Type B pancreatic cell (in vitro differentiated cells): Measurements from ENCODE around the gene NECTIN4. TPM values are rescaled to one million over a fixed set of nuclear protein-coding genes. Genes with fewer than 3 reads are reported as not detected.

Experiments used
- DNase-seq: peaks from one replicate; pipeline ENCODE4 v3.0.0; 2021; ENCODE audit warnings: mixed read lengths; ENCODE audit not compliant: unreplicated experiment; ENCODE audit errors: extremely low spot score
- H3K27ac Mint-ChIP-seq: 2 replicates; pipeline ENCODE4 v1.8.0; 2021; ENCODE audit warnings: mild to moderate bottlenecking, mixed read lengths
- H3K27me3 Mint-ChIP-seq: 2 replicates; pipeline ENCODE4 v1.8.0; 2021; ENCODE audit warnings: mixed read lengths
- H3K36me3 Mint-ChIP-seq: 2 replicates; pipeline ENCODE4 v1.8.0; 2021; ENCODE audit warnings: mixed read lengths
- H3K4me1 Mint-ChIP-seq: one replicate; pipeline ENCODE4 v1.8.0; 2021; ENCODE audit warnings: mixed read lengths; ENCODE audit not compliant: unreplicated experiment
- H3K4me3 Mint-ChIP-seq: 2 replicates; pipeline ENCODE4 v1.8.0; 2021; ENCODE audit warnings: mild to moderate bottlenecking, mixed read lengths
- H3K9me3 Mint-ChIP-seq: 2 replicates; pipeline ENCODE4 v1.8.0; 2021; ENCODE audit warnings: mixed read lengths
- CTCF ChIP-seq: fragments of 200-600 bp; sonication (generic); conservative IDR thresholded peaks from 2 replicates; pipeline ENCODE4 v1.5.0; 2021; ENCODE audit warnings: antibody characterized with exemption, mild to moderate bottlenecking
- total RNA-seq: library from RNA; stranded (reverse); gene quantifications from 2 replicates; pipeline ENCODE4 v1.2.1, GENCODE V29; 2021; ENCODE audit warnings: low replicate concordance

NECTIN4 gene
- total RNA-seq, 1 donor from 2014 or later, result 57.7 TPM

- Mint-ChIP-seq H3K27me3 (peaks cover 53% of the 10 kb centered on the region), H3K4me3 (peak overlapping the region; percentile 93), H3K9me3 (no peaks in the 10 kb centered on the region), H3K27ac (peak overlapping the region; percentile 98), H3K36me3 (peaks cover 8% of the 10 kb centered on the region), H3K4me1 (peaks cover 24% of the 10 kb centered on the region)
- peak; percentile 88 for DNase-seq
- TF ChIP-seq CTCF, result no peak
Measured at GRCh38 chr1:161021165-161021969, 68.0 kb downstream of the NECTIN4 start.

Other genes starting within 250 kb of the NECTIN4 start
- gene CD244, start 226.7 kb downstream of the NECTIN4 start, total RNA-seq, result 0.50 and 0.56 TPM in 2 replicates
- gene ITLN1, start 204.4 kb downstream of the NECTIN4 start, total RNA-seq, result 23.1 and 59.8 TPM in 2 replicates
- 0.99 and 1.7 TPM in 2 replicates for gene ITLN2, start 134.7 kb downstream of the NECTIN4 start, total RNA-seq
- 66.8 and 147 TPM in 2 replicates for gene F11R, start 68.4 kb downstream of the NECTIN4 start, total RNA-seq
- 40.8 and 98.0 TPM in 2 replicates for gene TSTD1, start 50.6 kb downstream of the NECTIN4 start, total RNA-seq
- gene USF1, start 43.6 kb downstream of the NECTIN4 start, total RNA-seq, result 62.2 and 79.1 TPM in 2 replicates
- gene ARHGAP30, start 19.7 kb downstream of the NECTIN4 start, total RNA-seq, result 1.3 and 3.3 TPM in 2 replicates
- 14.1 and 14.3 TPM in 2 replicates for gene KLHDC9, start 8.8 kb upstream of the NECTIN4 start, total RNA-seq
- gene PFDN2, start 28.5 kb upstream of the NECTIN4 start, total RNA-seq, result 41.1 and 50.9 TPM in 2 replicates
- 42.4 and 47.5 TPM in 2 replicates for gene NIT1, start 28.5 kb upstream of the NECTIN4 start, total RNA-seq
- 31.3 and 41.0 TPM in 2 replicates for gene DEDD, start 43.1 kb upstream of the NECTIN4 start, total RNA-seq
- 90.3 and 103 TPM in 2 replicates for gene UFC1, start 64.4 kb upstream of the NECTIN4 start, total RNA-seq
- 31.6 and 45.7 TPM in 2 replicates for gene USP21, start 69.9 kb upstream of the NECTIN4 start, total RNA-seq
- 25.7 and 43.6 TPM in 2 replicates for gene PPOX, start 76.9 kb upstream of the NECTIN4 start, total RNA-seq
- gene B4GALT3, start 87.9 kb upstream of the NECTIN4 start, total RNA-seq, result 42.4 and 48.5 TPM in 2 replicates
- gene ADAMTS4, start 109.5 kb upstream of the NECTIN4 start, total RNA-seq, result 0.10 and 2.5 TPM in 2 replicates
- 93.1 and 97.4 TPM in 2 replicates for gene NDUFS2, start 112.8 kb upstream of the NECTIN4 start, total RNA-seq
- 0.80 TPM in 1 of 2 replicates, not detected in the other for gene FCER1G, start 125.7 kb upstream of the NECTIN4 start, total RNA-seq
- gene APOA2, start 134.1 kb upstream of the NECTIN4 start, total RNA-seq, result 39.5 and 238 TPM in 2 replicates
- 13.6 and 13.7 TPM in 2 replicates for gene TOMM40L, start 136.5 kb upstream of the NECTIN4 start, total RNA-seq
- not detected in 2 replicates for gene NR1I3, start 148.6 kb upstream of the NECTIN4 start, total RNA-seq
- gene PCP4L1, start 169.2 kb upstream of the NECTIN4 start, total RNA-seq, result 1.0 and 3.4 TPM in 2 replicates
- gene MPZ, start 220.4 kb upstream of the NECTIN4 start, total RNA-seq, result 0.76 and 3.6 TPM in 2 replicates
- gene SDHC, start 224.8 kb upstream of the NECTIN4 start, total RNA-seq, result 206 and 235 TPM in 2 replicates